HG02610 (cell line): ENCODE data around the gene PAK5.

ENCODE experiments used
- ATAC-seq: cut with Tn5 transposase; IDR thresholded peaks from one replicate; pipeline ENCODE4 v1.9.1; 2021; ENCODE audit warnings: mild to moderate bottlenecking, moderate library complexity; ENCODE audit not compliant: unreplicated experiment

The PAK5 gene

GRCh38 chr20:9501473-9501872 lies 337.4 kb downstream of the PAK5 start:
- ATAC-seq: no peak

- ATAC-seq: peak; percentile 83
These were observed 338.8 kb downstream of the PAK5 start for GRCh38 chr20:9500121-9500520.

GRCh38 chr20:9499126-9499899 lies 339.6 kb downstream of the PAK5 start:
- no peak for ATAC-seq

- no peak for ATAC-seq
These were observed 340.6 kb downstream of the PAK5 start for GRCh38 chr20:9498322-9498721.

- ATAC-seq: no peak
These were observed 342.7 kb downstream of the PAK5 start for GRCh38 chr20:9496155-9496554.

- ATAC-seq: no peak
These were observed 343.2 kb downstream of the PAK5 start for GRCh38 chr20:9495701-9496100.

- no peak for ATAC-seq
These were observed 345.1 kb downstream of the PAK5 start for GRCh38 chr20:9493803-9494202.

- ATAC-seq: no peak
These were observed 346.8 kb downstream of the PAK5 start for GRCh38 chr20:9492067-9492466.

GRCh38 chr20:9491324-9491723 lies 347.6 kb downstream of the PAK5 start:
- no peak for ATAC-seq

- ATAC-seq: no peak
These were observed 348.2 kb downstream of the PAK5 start for GRCh38 chr20:9490631-9491030.

- no peak for ATAC-seq
These were observed 348.7 kb downstream of the PAK5 start for GRCh38 chr20:9490161-9490560.

- ATAC-seq: no peak
These were observed 350.8 kb downstream of the PAK5 start for GRCh38 chr20:9488063-9488462.
